ENCODE measurements around the gene POM121C. TPM values are rescaled to one million over a fixed set of nuclear protein-coding genes. Genes with fewer than 3 reads are reported as not detected.
"Not testable (repeated sequence)": the region's sequence is repeated elsewhere in the genome, so short reads cannot be mapped to it uniquely, and the experiment has no call there.

The POM121C gene
- total RNA-seq, 4 donors from 2014 or later, result 26.1 to 46.8 (median 30.1) TPM

GRCh38 chr7:75403455-75404443 is 82.3 kb downstream of the POM121C start:
- H3K27ac ChIP-seq; H3K4me1 ChIP-seq; H3K4me3 ChIP-seq; H3K9me3 ChIP-seq; H3K27me3 ChIP-seq; DNase-seq (ENCODE audit: low spot score in 2 of 2); H3K36me3 ChIP-seq: not testable (repeated sequence)
- WGBS, result no CpG with 5 or more reads among the region's 28 CpGs

GRCh38 chr7:75400575-75400974 is 85.5 kb downstream of the POM121C start:
- H3K27ac ChIP-seq; H3K9me3 ChIP-seq; H3K4me1 ChIP-seq; H3K4me3 ChIP-seq; H3K27me3 ChIP-seq; DNase-seq (ENCODE audit: low spot score in 2 of 2); H3K36me3 ChIP-seq: not testable (repeated sequence)
- no CpG with 5 or more reads among the region's 6 CpGs for WGBS

GRCh38 chr7:75398771-75399700 is 87.1 kb downstream of the POM121C start:
- no CpG with 5 or more reads among the region's 34 CpGs for WGBS
- not testable (repeated sequence) for H3K36me3 ChIP-seq; DNase-seq (ENCODE audit: low spot score in 2 of 2); H3K4me1 ChIP-seq; H3K27ac ChIP-seq; H3K9me3 ChIP-seq; H3K27me3 ChIP-seq; H3K4me3 ChIP-seq

GRCh38 chr7:75397865-75398264 is 88.2 kb downstream of the POM121C start:
- not testable (repeated sequence) for H3K27ac ChIP-seq; H3K4me1 ChIP-seq; H3K9me3 ChIP-seq; H3K4me3 ChIP-seq; H3K27me3 ChIP-seq; DNase-seq (ENCODE audit: low spot score in 2 of 2); H3K36me3 ChIP-seq
- WGBS, result no CpG with 5 or more reads among the region's 2 CpGs

GRCh38 chr7:75395329-75395728 is 90.8 kb downstream of the POM121C start, which contains the start of gene TRIM73:
Gene TRIM73, plus strand, starts transcription at chr7:75395629. Its CDS starts 3,305 bp downstream, at chr7:75398934.
- H3K27me3 ChIP-seq; H3K4me1 ChIP-seq; H3K36me3 ChIP-seq; H3K4me3 ChIP-seq; H3K9me3 ChIP-seq; H3K27ac ChIP-seq; DNase-seq (ENCODE audit: low spot score in 2 of 2): not testable (repeated sequence)
- WGBS, result no CpG with 5 or more reads among the region's 34 CpGs

GRCh38 chr7:75393194-75393593 is 92.9 kb downstream of the POM121C start:
- H3K4me3 ChIP-seq; H3K4me1 ChIP-seq; H3K36me3 ChIP-seq; H3K27me3 ChIP-seq; DNase-seq (ENCODE audit: low spot score in 2 of 2); H3K9me3 ChIP-seq; H3K27ac ChIP-seq: not testable (repeated sequence)
- no CpG with 5 or more reads among the region's 6 CpGs for WGBS

GRCh38 chr7:75374519-75375317 is 111.4 kb downstream of the POM121C start:
- not testable (repeated sequence) for H3K36me3 ChIP-seq; H3K4me3 ChIP-seq; H3K27ac ChIP-seq; H3K9me3 ChIP-seq; H3K4me1 ChIP-seq; H3K27me3 ChIP-seq; DNase-seq (ENCODE audit: low spot score in 2 of 2)
- no CpG with 5 or more reads among the region's 17 CpGs for WGBS

GRCh38 chr7:75374144-75374518 is 112.0 kb downstream of the POM121C start:
- no CpG with 5 or more reads among the region's 4 CpGs for WGBS
- not testable (repeated sequence) for DNase-seq (ENCODE audit: low spot score in 2 of 2)

GRCh38 chr7:75367313-75367712 is 118.8 kb downstream of the POM121C start:
- H3K4me1 ChIP-seq; H3K4me3 ChIP-seq; DNase-seq (ENCODE audit: low spot score in 2 of 2); H3K27me3 ChIP-seq; H3K36me3 ChIP-seq; H3K27ac ChIP-seq; H3K9me3 ChIP-seq: not testable (repeated sequence)
- WGBS, result 80% methylated on average over 3 of the region's 9 CpGs

More at GRCh38 chr7:75374144-75374518, 112.0 kb downstream of the POM121C start:
- H3K4me1 ChIP-seq, H3K27me3 ChIP-seq, H3K27ac ChIP-seq, H3K4me3 ChIP-seq, H3K36me3 ChIP-seq, H3K9me3 ChIP-seq: not testable (repeated sequence)

Other genes with a start within 250 kb of the POM121C start
- gene TRIM73, start 90.7 kb downstream of the POM121C start, total RNA-seq, result 10 to 100 TPM in 1 of 4 donors, 1 to 10 TPM in 3; 2.5 to 10.8 (median 3.8) TPM
- gene SPDYE5, start 6.0 kb upstream of the POM121C start, total RNA-seq, result not detected